DOHH2 (cell line): ENCODE measurements around the gene HAVCR1.
"Not testable (repeated sequence)": the region's sequence is repeated elsewhere in the genome, so short reads cannot be mapped to it uniquely, and the experiment has no call there.

Source experiments
- H3F3A ChIP-seq: fragments of 200-600 bp; sonication (generic), shearing (Covaris generic); 2 replicates; pipeline ENCODE4 v1.6.0; 2016; ENCODE audit warnings: antibody characterized with exemption, mild to moderate bottlenecking; ENCODE audit not compliant: control insufficient read depth, insufficient read depth
- H3K27ac ChIP-seq: fragments of 200-600 bp; sonication (generic); 2 replicates; pipeline ENCODE4 v1.5.1; 2014; ENCODE audit warnings: low read depth, mild to moderate bottlenecking, low read length, moderate library complexity
- H3K27me3 ChIP-seq: fragments of 200-600 bp; sonication (generic); 2 replicates; pipeline ENCODE4 v1.6.1; 2014; ENCODE audit warnings: mild to moderate bottlenecking, low read length, mixed read lengths; ENCODE audit not compliant: control insufficient read depth
- H3K36me3 ChIP-seq: fragments of 200-600 bp; sonication (generic); 2 replicates; pipeline ENCODE4 v1.6.1; 2014; ENCODE audit warnings: mild to moderate bottlenecking, low read length, moderate library complexity, mixed read lengths; ENCODE audit not compliant: control insufficient read depth
- H3K4me1 ChIP-seq: fragments of 200-600 bp; sonication (generic); 2 replicates; pipeline ENCODE4 v1.6.1; 2014; ENCODE audit warnings: mild to moderate bottlenecking, low read length, mixed read lengths; ENCODE audit not compliant: control insufficient read depth
- H3K4me2 ChIP-seq: fragments of 200-600 bp; sonication (generic); 2 replicates; pipeline ENCODE4 v1.6.0; 2014; ENCODE audit warnings: mild to moderate bottlenecking, low read length, moderate library complexity
- H3K4me3 ChIP-seq: fragments of 200-600 bp; sonication (generic); 2 replicates; pipeline ENCODE4 v1.5.1; 2014; ENCODE audit warnings: mild to moderate bottlenecking, low read length, mixed read lengths
- H3K79me2 ChIP-seq: fragments of 200-600 bp; sonication (generic); 2 replicates; pipeline ENCODE4 v1.6.1; 2014; ENCODE audit warnings: mild to moderate bottlenecking, low read length, mixed read lengths; ENCODE audit not compliant: control insufficient read depth
- H3K9me2 ChIP-seq: fragments of 200-600 bp; sonication (generic); replicated peaks from 2 replicates; pipeline ENCODE4 v1.6.1; 2014; ENCODE audit warnings: mild to moderate bottlenecking, low read length, mixed read lengths; ENCODE audit not compliant: control insufficient read depth
- H3K9me3 ChIP-seq: fragments of 200-600 bp; sonication (generic); 2 replicates; pipeline ENCODE4 v1.6.1; 2014; ENCODE audit warnings: antibody characterized with exemption, low read length, mixed read lengths; ENCODE audit not compliant: control insufficient read depth, insufficient read depth
- H4K20me1 ChIP-seq: fragments of 200-600 bp; sonication (generic); 2 replicates; pipeline ENCODE4 v1.6.0; 2014; ENCODE audit warnings: low read depth, mild to moderate bottlenecking, antibody characterized with exemption, low read length, moderate library complexity; ENCODE audit not compliant: control insufficient read depth, insufficient read depth
- EZH2phosphoT487 ChIP-seq: fragments of 200-600 bp; sonication (generic); IDR thresholded peaks from 2 replicates; pipeline ENCODE4 v1.6.1; 2017; ENCODE audit warnings: borderline replicate concordance, mild to moderate bottlenecking, antibody characterized with exemption, low read length, moderate library complexity, mixed read lengths
- TF ChIP-seq, protein P1 (sequence below): fragments of 200-600 bp; sonication (generic); IDR thresholded peaks from one replicate; pipeline ENCODE4 v1.5.1; 2014; ENCODE audit warnings: antibody characterized with exemption, mild to moderate bottlenecking, low read depth, low read length; ENCODE audit not compliant: poor library complexity, severe bottlenecking

HAVCR1 gene

DNA sequence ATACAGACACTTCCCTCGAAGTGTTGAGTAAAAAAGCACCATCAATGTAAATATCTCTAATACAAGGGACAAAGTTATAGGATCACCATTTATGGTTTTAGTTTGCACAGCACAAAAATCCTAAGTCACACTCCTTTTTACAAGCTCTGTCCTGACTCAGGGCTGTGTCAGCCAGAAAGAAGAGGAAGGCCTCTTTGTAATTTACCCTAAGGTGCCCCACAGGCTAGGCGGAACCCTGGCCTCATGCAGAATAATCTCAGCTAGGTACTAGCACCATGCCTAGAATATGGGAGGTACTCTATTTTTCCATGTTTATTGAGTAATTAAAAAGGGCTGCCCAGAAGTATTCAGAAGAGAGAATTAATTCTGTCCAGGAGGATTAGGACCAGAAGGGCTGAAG is 36.9 kb downstream of the HAVCR1 start:
- H3K27me3 ChIP-seq = no peaks in the 10 kb centered on the region
- no peaks in the 10 kb centered on the region for H3K79me2 ChIP-seq
- peaks cover 37% of the 10 kb centered on the region for H3K4me1 ChIP-seq
- H3K9me2 ChIP-seq = no peaks in the 10 kb centered on the region
- H4K20me1 ChIP-seq = no peaks in the 10 kb centered on the region
- no peak overlapping the region for H3K27ac ChIP-seq
- no peak overlapping the region for H3K4me2 ChIP-seq
- TF ChIP-seq EZH2phosphoT487 = no peak
- TF ChIP-seq, protein P1, sequence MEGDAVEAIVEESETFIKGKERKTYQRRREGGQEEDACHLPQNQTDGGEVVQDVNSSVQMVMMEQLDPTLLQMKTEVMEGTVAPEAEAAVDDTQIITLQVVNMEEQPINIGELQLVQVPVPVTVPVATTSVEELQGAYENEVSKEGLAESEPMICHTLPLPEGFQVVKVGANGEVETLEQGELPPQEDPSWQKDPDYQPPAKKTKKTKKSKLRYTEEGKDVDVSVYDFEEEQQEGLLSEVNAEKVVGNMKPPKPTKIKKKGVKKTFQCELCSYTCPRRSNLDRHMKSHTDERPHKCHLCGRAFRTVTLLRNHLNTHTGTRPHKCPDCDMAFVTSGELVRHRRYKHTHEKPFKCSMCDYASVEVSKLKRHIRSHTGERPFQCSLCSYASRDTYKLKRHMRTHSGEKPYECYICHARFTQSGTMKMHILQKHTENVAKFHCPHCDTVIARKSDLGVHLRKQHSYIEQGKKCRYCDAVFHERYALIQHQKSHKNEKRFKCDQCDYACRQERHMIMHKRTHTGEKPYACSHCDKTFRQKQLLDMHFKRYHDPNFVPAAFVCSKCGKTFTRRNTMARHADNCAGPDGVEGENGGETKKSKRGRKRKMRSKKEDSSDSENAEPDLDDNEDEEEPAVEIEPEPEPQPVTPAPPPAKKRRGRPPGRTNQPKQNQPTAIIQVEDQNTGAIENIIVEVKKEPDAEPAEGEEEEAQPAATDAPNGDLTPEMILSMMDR = no peak
- H3K36me3 ChIP-seq = no peaks in the 10 kb centered on the region
- H3K9me3 ChIP-seq = peaks cover 11% of the 10 kb centered on the region
- H3F3A ChIP-seq = 0 out of 2 replicates have a peak, but pooled peaks cover 3% of the 10 kb centered on the region
- H3K4me3 ChIP-seq = no peak overlapping the region

GRCh38 chr5:157020511-157021222 is 38.2 kb downstream of the HAVCR1 start:
- H3K4me3 ChIP-seq = no peak overlapping the region
- H3K79me2 ChIP-seq = no peaks in the 10 kb centered on the region
- no peak overlapping the region for H3K27ac ChIP-seq
- H4K20me1 ChIP-seq = no peaks in the 10 kb centered on the region
- peaks cover 11% of the 10 kb centered on the region for H3K9me3 ChIP-seq
- H3K27me3 ChIP-seq = no peaks in the 10 kb centered on the region
- H3K4me2 ChIP-seq = no peak overlapping the region
- no peaks in the 10 kb centered on the region for H3K36me3 ChIP-seq
- no peaks in the 10 kb centered on the region for H3K9me2 ChIP-seq
- TF ChIP-seq, protein P1 = no peak
- TF ChIP-seq EZH2phosphoT487 = no peak
- no peaks in the 10 kb centered on the region for H3F3A ChIP-seq
- peaks cover 23% of the 10 kb centered on the region for H3K4me1 ChIP-seq

GRCh38 chr5:157020002-157020401 is 38.9 kb downstream of the HAVCR1 start:
- Histone ChIP-seq H3K9me2 (no peaks in the 10 kb centered on the region), H3F3A (no peaks in the 10 kb centered on the region), H3K27ac (no peak overlapping the region), H3K9me3 (peaks cover 11% of the 10 kb centered on the region), H3K4me1 (peaks cover 16% of the 10 kb centered on the region), H3K4me3 (no peak overlapping the region), H3K36me3 (no peaks in the 10 kb centered on the region), H3K4me2 (no peak overlapping the region), H3K79me2 (no peaks in the 10 kb centered on the region), H4K20me1 (no peaks in the 10 kb centered on the region), H3K27me3 (no peaks in the 10 kb centered on the region)
- TF ChIP-seq EZH2phosphoT487 = no peak
- TF ChIP-seq, protein P1 = no peak

DNA sequence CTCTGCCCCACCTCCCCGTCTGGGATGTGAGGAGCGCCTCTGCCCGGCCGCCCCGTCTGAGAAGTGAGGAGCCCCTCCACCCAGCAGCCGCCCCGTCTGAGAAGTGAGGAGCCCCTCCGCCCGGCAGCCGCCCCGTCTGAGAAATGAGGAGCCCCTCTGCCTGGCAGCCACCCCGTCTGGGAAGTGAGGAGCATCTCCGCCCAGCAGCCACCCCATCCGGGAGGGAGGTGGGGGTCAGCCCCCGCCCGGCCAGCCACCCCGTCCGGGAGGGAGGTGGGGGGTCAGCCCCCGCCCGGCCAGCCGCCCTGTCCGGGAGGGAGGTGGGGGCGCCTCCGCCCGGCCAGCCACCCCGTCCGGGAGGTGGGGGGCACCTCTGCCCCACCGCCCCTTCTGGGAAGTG is 44.8 kb downstream of the HAVCR1 start:
- H4K20me1 ChIP-seq, H3F3A ChIP-seq, H3K9me2 ChIP-seq, H3K27ac ChIP-seq, H3K4me3 ChIP-seq, H3K79me2 ChIP-seq, H3K36me3 ChIP-seq, H3K4me1 ChIP-seq, H3K27me3 ChIP-seq, H3K4me2 ChIP-seq: not testable (repeated sequence)
- peaks cover 11% of the 10 kb centered on the region for H3K9me3 ChIP-seq
